Body of pancreas (tissue), 4 donors: Measurements from ENCODE around the gene TPST1. TPM values are rescaled to one million over a fixed set of nuclear protein-coding genes. Genes with fewer than 3 reads are reported as not detected.
"Not testable (repeated sequence)": the region's sequence is repeated elsewhere in the genome, so short reads cannot be mapped to it uniquely, and the experiment has no call there.

ENCODE experiments used
- ATAC-seq: fragments of 150-250 bp; one replicate; pipeline ENCODE4 v1.9.1; 2016
- DNase-seq, 4 donors: peaks; one replicate each; pipeline ENCODE4 v3.0.0-alpha.2; 2019
- H3K27ac ChIP-seq, 4 donors: fragments of 200-600 bp; sonication (generic); 1 replicate in 3 of 4; 2 replicates in 1 of 4; pipeline versions ENCODE4 v1.5.1 to v1.6.1; 2016 to 2019; ENCODE audit warnings: mild to moderate bottlenecking in 1 of 4, mixed read lengths in 1 of 4, moderate library complexity in 1 of 4
- H3K27me3 ChIP-seq, 2 donors: fragments of 200-600 bp; sonication (generic); one replicate each; pipeline ENCODE4 v1.6.0; 2016; ENCODE audit warnings: mild to moderate bottlenecking in 1 of 2
- H3K36me3 ChIP-seq, 2 donors: fragments of 200-600 bp; sonication (generic); replicated peaks in 1 of 2; 2 replicates each; pipeline ENCODE4 v1.5.1; 2016; ENCODE audit warnings: low read depth in 2 of 2; ENCODE audit not compliant: insufficient read depth in 1 of 2
- H3K4me1 ChIP-seq: fragments of 200-600 bp; sonication (generic); one replicate; pipeline ENCODE4 v1.6.0; 2016
- H3K4me3 ChIP-seq, 2 donors: fragments of 200-600 bp; sonication (generic); 1 replicate in 1 of 2; 2 replicates in 1 of 2; pipeline ENCODE4 v1.5.1; 2016 to 2019
- H3K9me3 ChIP-seq, 3 donors: fragments of 200-600 bp; sonication (generic); 1 replicate in 2 of 3; 2 replicates in 1 of 3; pipeline ENCODE4 v1.5.1; 2016
- CTCF ChIP-seq, 7 experiments: fragments of 450-650 bp in 4 of 7; fragments of 200-600 bp in 3 of 7; sonication (generic) in 3 of 7; IDR thresholded peaks; one replicate each; pipeline ENCODE4 v1.5.1; 2016 to 2019; ENCODE audit warnings: antibody characterized with exemption in 7 of 7
- POLR2A ChIP-seq, 3 donors: fragments of 450-650 bp; IDR thresholded peaks; one replicate each; pipeline ENCODE4 v1.6.1; 2016; ENCODE audit warnings: antibody characterized with exemption in 3 of 3, mild to moderate bottlenecking in 2 of 3
- WGBS, 2 donors: methylation state at CpG; one replicate each; pipeline ENCODE4 v1.1.5; 2017; 5-methylcytosine and 5-hydroxymethylcytosine counted together
- intact Hi-C: fragments of 100-400 bp; cut with DNase I; formaldehyde crosslinking; loops from one replicate; pipeline ENCODE4 v1.15.1; 2023
- total RNA-seq, 2 donors: library from RNA; depleted of rRNA; stranded (reverse); fragments of >200 nt; gene quantifications; one replicate each; pipeline ENCODE4 v1.1.0, GENCODE V29; 2016

The TPST1 gene
- total RNA-seq, 2 donors from 2014 or later = 12.5 to 16.5 TPM

GRCh38 chr7:66216687-66217086, 11.6 kb downstream of the TPST1 start:
- no peak for TF ChIP-seq CTCF (IDR thresholded peaks at IDR 0.05)
- no peak for TF ChIP-seq POLR2A (IDR thresholded peaks at IDR 0.05)
- Histone ChIP-seq H3K4me3 (no peak overlapping the region), H3K27me3 (no peaks in the 10 kb centered on the region), H3K4me1 (no peaks in the 10 kb centered on the region), H3K36me3 (no peaks in the 10 kb centered on the region), H3K9me3 (no peaks in the 10 kb centered on the region), H3K27ac (no peak overlapping the region)
- ATAC-seq (no peak), DNase-seq (no peak)
- WGBS, 2 donors = 98 to 100% methylated on average over 4 of the region's 4 CpGs
- intact Hi-C loops = no loop called here

- intact Hi-C loops = no loop called here
- 50 to 68% methylated on average over 1 of the region's 1 CpG for WGBS, 2 donors
- H3K27ac ChIP-seq = no peak overlapping the region
- H3K36me3 ChIP-seq = no peaks in the 10 kb centered on the region
- no peak for DNase-seq
- H3K4me1 ChIP-seq = peaks cover 11% of the 10 kb centered on the region
- no peak for ATAC-seq
- H3K4me3 ChIP-seq = no peak overlapping the region
- no peak for TF ChIP-seq POLR2A (IDR thresholded peaks at IDR 0.05)
- TF ChIP-seq CTCF (IDR thresholded peaks at IDR 0.05) = no peak
- no peaks in the 10 kb centered on the region for H3K9me3 ChIP-seq
- H3K27me3 ChIP-seq = no peaks in the 10 kb centered on the region
Measured at GRCh38 chr7:66219805-66220204, 14.7 kb downstream of the TPST1 start.

- intact Hi-C loops = no loop called here
- WGBS, 2 donors = 70 to 74% methylated on average over 3 of the region's 3 CpGs
- Histone ChIP-seq H3K4me3 (no peak overlapping the region), H3K9me3 (no peaks in the 10 kb centered on the region), H3K27me3 (no peaks in the 10 kb centered on the region), H3K4me1 (peaks cover 11% of the 10 kb centered on the region), H3K36me3 (no peaks in the 10 kb centered on the region), H3K27ac (no peak overlapping the region)
- no peak for ATAC-seq
- no peak for DNase-seq
- TF ChIP-seq CTCF (IDR thresholded peaks at IDR 0.05) (no peak), POLR2A (IDR thresholded peaks at IDR 0.05) (no peak)
Measured at GRCh38 chr7:66221442-66221841, 16.3 kb downstream of the TPST1 start.

- H3K9me3 ChIP-seq = no peaks in the 10 kb centered on the region
- WGBS, 2 donors = 94 to 100% methylated on average over 1 of the region's 1 CpG
- intact Hi-C loops = no loop called here
- no peak for DNase-seq
- H3K27ac ChIP-seq = no peak overlapping the region
- no peaks in the 10 kb centered on the region for H3K36me3 ChIP-seq
- H3K4me3 ChIP-seq = no peak overlapping the region
- TF ChIP-seq CTCF (IDR thresholded peaks at IDR 0.05) = no peak
- TF ChIP-seq POLR2A (IDR thresholded peaks at IDR 0.05) = no peak
- no peaks in the 10 kb centered on the region for H3K27me3 ChIP-seq
- peaks cover 11% of the 10 kb centered on the region for H3K4me1 ChIP-seq
- no peak for ATAC-seq
Measured at GRCh38 chr7:66227808-66228207, 22.7 kb downstream of the TPST1 start.

- H3K9me3 ChIP-seq, H3K27ac ChIP-seq, H3K4me3 ChIP-seq, intact Hi-C loops, H3K36me3 ChIP-seq, H3K4me1 ChIP-seq, ATAC-seq, H3K27me3 ChIP-seq, DNase-seq: not testable (repeated sequence)
- WGBS, 2 donors = 98 to 100% methylated on average over 1 to 24 of the region's 24 CpGs
Measured at GRCh38 chr7:66231326-66232216, 26.4 kb downstream of the TPST1 start.
